Measurements from ENCODE around the gene WNT4.
"Not testable (repeated sequence)": the region's sequence is repeated elsewhere in the genome, so short reads cannot be mapped to it uniquely, and the experiment has no call there.

- not testable (repeated sequence) for TF ChIP-seq POLR2AphosphoS5 (IDR thresholded peaks at IDR 0.05; ENCODE audit: low read depth, low read length); CTCF (IDR thresholded peaks at IDR 0.05 in 2 of 3, conservative IDR thresholded peaks at IDR 0.05 in 1 of 3; ENCODE audit: borderline replicate concordance in 1 of 3, insufficient read depth in 1 of 3, low read depth in 2 of 3, low read length in 2 of 3); ZBTB33 (IDR thresholded peaks at IDR 0.05; ENCODE audit: extremely low read depth, insufficient replicate concordance, low read length); EZH2 (IDR thresholded peaks at IDR 0.05); TCF7L2 (IDR thresholded peaks at IDR 0.05; ENCODE audit: borderline replicate concordance, extremely low read depth, insufficient read depth, insufficient read length); REST (IDR thresholded peaks at IDR 0.05; ENCODE audit: low read depth); EZH2phosphoT487 (IDR thresholded peaks at IDR 0.05; ENCODE audit: borderline replicate concordance); POLR2A (IDR thresholded peaks at IDR 0.05; ENCODE audit: borderline replicate concordance, extremely low read depth, insufficient read depth, insufficient read length); SP1 (IDR thresholded peaks at IDR 0.05; ENCODE audit: low read depth); FOSL1 (IDR thresholded peaks at IDR 0.05; ENCODE audit: low read depth); YY1 (IDR thresholded peaks at IDR 0.05; ENCODE audit: extremely low read depth, insufficient replicate concordance, low read depth, low read length); SIN3A (IDR thresholded peaks at IDR 0.05; ENCODE audit: low read depth)
- TF ChIP-seq, protein P1, sequence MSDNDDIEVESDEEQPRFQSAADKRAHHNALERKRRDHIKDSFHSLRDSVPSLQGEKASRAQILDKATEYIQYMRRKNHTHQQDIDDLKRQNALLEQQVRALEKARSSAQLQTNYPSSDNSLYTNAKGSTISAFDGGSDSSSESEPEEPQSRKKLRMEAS (IDR thresholded peaks at IDR 0.05): not testable (repeated sequence)
These were observed 50.7 kb downstream of the WNT4 start for GRCh38 chr1:22092026-22092768.

Measured in HCT116 (cell line).